GM19438 (cell line): ENCODE results near the gene TNFAIP1.

ENCODE experiments used
- ATAC-seq: cut with Tn5 transposase; IDR thresholded peaks from one replicate; pipeline ENCODE4 v1.9.1; 2021; ENCODE audit warnings: low read depth; ENCODE audit not compliant: unreplicated experiment

Gene TNFAIP1

GRCh38 chr17:28369684-28370034 is 34.1 kb downstream of the TNFAIP1 start:
- no peak for ATAC-seq

- no peak for ATAC-seq
Measured at GRCh38 chr17:28370035-28370743, 34.6 kb downstream of the TNFAIP1 start, which contains the start of gene VTN. VTN (minus strand) TSS chr17:28370307; CDS start chr17:28370203, 104 bp downstream.

DNA sequence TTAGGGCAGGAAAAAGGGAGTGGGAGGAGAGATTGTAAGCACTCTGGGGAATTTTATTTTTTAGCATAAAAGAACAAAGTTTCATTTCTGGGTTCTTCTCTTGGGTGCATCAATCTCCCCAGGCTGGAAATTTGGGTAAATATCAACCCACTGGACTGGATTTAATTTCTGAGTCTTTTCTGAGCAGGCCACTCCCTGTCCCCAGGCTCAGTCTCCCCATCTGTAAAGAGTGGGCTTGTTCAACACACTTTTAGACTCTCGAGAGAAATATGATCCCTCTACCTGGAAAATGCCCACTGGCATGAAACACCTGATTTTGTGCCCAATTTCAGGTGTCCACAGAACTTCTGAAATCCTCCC is 35.2 kb downstream of the TNFAIP1 start:
- no peak for ATAC-seq

DNA sequence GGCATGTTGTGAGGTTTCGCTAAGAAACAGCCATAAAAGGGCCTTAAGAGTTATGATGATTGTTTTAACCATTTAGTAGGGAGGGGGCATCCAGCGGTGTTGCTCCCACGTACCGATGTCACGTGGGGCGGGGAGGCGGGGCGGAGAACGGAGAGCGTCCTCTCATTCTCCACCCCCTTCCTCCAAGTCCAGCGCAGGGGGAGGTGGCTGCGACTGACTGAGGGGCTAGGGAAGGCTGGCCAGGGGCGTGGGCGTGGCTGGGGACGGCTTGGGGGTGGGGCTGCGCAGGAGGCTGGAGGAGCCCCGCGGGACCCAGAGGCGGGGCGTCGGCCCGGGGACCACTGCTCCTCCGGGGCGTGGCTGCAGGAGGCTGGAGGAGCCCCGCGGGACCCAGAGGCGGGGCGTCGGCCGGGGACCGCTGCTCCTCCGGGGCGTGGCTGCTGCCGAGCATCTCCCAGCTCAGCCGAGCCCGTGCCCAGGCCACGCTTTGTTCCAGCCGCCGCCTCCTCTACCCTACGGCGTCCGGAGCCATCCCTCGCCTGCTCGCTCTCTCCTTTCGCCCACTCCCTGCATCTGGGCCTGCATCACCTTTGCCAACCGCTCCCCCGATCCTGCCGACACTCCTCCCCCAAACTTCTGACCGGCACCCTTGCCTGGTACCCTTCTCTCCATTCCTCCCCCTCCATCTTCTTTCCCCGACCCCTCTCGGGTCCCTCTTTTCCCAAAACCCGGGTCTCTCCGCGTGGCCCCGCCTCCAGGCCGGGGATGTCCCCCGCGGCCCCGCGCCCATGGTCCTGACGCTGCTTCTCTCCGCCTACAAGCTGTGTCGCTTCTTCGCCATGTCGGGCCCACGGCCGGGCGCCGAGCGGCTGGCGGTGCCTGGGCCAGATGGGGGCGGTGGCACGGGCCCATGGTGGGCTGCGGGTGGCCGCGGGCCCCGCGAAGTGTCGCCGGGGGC is 36.0 kb downstream of the TNFAIP1 start, which contains the start of gene SARM1:
SARM1 (plus strand) TSS at position 450 of the 958 bp plus-strand sequence; CDS start at position 789, 339 bp downstream.
- ATAC-seq, result peak; percentile 65

DNA sequence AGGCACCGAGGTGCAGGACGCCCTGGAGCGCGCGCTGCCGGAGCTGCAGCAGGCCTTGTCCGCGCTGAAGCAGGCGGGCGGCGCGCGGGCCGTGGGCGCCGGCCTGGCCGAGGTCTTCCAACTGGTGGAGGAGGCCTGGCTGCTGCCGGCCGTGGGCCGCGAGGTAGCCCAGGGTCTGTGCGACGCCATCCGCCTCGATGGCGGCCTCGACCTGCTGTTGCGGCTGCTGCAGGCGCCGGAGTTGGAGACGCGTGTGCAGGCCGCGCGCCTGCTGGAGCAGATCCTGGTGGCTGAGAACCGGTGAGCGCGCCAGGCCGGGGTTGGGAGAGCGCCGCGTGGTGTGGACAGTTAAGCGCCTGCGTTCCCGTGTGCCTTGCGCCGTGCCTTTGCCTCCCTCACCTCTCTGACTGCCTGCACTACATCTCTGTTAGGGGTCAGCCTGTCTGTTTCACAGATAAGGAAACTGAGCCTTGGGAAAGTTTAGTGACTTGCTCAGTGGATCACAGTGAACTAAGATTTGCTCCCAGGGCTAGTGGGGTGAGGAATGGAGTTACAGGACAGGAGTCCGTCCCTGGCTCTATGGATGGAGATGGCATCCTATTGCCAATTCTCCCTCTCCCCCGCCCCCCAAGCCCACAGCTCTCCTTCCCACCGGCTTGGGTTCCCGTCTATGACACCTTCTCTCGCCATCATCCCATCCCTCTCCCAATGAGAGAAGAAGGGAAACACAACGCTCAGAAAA is 36.8 kb downstream of the TNFAIP1 start:
- ATAC-seq, result peak; percentile 23

DNA sequence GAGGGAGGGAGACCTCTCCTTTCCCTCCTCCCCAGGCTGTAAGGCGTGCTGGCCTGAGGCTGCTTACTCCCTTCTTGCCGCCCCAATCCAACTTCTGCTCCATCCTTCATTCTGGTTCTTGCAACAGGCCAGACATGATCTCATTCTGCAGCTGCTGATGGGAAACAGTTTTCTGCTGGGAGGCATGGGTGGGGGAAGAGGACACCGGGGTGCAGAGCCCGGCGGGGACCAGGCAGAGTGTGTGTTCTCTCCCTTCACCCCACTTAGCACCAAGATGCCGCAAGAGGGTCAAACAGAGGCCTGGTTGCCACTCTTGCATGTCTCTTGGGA is 37.3 kb downstream of the TNFAIP1 start:
- no peak for ATAC-seq

DNA sequence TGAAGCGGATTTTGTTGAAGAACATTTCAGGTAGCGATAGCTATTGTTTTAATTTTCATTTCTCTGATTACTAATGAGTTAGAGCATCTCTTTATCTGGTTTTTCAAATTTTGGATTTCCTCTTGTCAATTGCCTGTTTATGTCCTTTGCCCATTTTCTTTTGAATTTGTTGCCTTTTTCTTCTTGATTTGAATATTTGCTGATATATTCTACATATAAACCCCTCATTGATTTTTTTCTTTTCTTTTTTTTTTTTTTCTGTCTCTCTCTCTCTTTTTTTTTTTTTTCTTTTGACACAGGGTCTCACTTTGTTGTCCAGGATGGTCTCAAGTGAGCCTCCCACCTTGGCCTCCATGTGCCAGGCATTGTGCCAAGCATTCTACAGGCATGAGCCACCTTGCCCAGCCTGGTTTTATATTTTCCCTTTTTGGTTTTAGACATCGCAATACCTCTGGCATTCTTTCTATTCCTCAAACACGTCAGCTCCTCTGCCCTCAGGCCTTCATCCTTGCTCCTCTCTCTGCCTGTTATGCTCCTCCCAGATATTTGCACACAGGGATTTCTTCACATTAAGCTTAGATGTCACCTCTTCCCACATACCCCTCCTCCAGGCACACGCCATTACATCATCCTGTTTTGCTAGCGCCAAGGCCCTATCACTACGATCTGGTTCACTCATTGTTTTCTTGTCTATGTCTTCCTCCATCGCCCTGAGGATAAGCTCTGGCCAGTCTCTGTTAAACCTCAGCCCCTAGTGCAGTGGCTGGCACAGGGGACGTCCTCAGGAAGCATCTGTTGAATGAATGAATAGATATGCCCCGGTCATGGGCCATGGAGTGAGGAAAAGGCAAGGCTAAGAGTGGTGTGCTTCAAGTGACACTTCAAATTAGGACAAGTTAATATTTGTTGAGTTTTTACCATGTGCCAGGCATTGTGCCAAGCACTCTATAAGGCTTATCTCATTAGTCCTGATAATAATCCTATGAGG is 44.5 kb downstream of the TNFAIP1 start:
- ATAC-seq, result no peak

DNA sequence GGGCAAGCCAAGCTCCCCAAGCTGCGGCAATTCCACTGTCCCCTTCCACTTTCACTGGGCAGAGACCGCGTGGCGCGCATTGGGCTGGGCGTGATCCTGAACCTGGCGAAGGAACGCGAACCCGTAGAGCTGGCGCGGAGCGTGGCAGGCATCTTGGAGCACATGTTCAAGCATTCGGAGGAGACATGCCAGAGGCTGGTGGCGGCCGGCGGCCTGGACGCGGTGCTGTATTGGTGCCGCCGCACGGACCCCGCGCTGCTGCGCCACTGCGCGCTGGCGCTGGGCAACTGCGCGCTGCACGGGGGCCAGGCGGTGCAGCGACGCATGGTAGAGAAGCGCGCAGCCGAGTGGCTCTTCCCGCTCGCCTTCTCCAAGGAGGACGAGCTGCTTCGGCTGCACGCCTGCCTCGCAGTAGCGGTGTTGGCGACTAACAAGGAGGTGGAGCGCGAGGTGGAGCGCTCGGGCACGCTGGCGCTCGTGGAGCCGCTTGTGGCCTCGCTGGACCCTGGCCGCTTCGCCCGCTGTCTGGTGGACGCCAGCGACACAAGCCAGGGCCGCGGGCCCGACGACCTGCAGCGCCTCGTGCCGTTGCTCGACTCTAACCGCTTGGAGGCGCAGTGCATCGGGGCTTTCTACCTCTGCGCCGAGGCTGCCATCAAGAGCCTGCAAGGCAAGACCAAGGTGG is 45.7 kb downstream of the TNFAIP1 start:
- no peak for ATAC-seq

- no peak for ATAC-seq
Measured at GRCh38 chr17:28384281-28385036, 48.9 kb downstream of the TNFAIP1 start.

DNA sequence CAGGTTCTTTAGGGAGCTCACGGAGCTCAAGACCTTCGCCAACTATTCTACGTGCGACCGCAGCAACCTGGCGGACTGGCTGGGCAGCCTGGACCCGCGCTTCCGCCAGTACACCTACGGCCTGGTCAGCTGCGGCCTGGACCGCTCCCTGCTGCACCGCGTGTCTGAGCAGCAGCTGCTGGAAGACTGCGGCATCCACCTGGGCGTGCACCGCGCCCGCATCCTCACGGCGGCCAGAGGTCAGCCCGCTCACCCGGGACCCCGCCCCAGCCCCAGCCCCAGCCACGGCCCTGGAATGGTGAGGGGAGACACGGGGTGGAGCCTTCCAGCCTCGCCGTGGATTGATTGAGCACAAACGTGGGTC is 49.5 kb downstream of the TNFAIP1 start:
- ATAC-seq, result no peak

DNA sequence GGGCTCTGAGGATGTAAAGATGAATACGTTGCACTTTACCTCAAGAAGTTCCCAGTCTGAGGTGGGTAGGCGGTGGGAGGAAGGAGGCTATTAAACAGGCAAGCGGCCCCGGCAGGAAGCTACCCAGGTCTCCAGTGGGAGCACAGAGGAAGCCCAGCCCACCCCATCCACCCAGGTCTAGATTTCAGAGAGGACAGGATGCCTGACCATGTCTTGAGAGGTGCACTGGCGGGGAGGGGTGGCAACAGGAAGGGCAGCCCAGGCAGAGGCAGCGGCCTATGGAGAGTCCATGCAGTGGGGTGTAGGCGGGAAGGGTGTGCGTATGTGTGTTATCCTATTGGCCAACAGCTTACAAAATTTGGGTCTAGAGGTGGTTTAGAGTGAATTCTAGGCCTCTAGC is 49.8 kb downstream of the TNFAIP1 start:
- no peak for ATAC-seq

GRCh38 chr17:28386391-28386790 is 50.8 kb downstream of the TNFAIP1 start:
- ATAC-seq, result no peak

DNA sequence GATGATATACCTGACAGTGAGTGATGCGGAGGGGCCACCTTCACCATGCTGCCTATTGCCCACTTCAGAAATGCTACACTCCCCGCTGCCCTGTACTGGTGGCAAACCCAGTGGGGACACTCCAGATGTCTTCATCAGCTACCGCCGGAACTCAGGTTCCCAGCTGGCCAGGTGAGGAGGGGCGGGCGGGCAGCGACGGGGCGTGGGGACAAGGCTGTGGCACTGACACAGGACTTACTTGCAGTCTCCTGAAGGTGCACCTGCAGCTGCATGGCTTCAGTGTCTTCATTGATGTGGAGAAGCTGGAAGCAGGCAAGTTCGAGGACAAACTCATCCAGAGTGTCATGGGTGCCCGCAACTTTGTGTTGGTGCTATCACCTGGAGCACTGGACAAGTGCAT is 52.5 kb downstream of the TNFAIP1 start:
- no peak for ATAC-seq

DNA sequence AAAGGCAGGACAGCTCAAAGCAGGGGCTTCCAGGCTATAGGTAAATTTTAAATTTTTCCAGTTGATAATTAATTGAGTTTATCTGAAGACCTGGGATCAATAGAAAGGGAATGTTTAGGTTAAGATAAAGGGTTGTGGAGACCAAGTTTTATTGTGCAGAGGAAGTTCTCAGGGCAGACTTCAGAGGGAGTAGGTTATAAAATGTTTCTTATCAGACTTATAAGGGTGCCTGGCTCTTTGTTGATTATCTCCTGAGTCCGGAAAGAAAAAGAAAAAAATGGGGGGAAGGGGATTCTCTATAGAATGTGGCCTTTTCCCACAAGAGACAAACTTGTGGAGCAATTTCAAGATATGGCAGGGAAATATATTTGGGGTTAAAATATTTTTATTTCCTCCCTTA is 54.6 kb downstream of the TNFAIP1 start:
- ATAC-seq, result no peak

DNA sequence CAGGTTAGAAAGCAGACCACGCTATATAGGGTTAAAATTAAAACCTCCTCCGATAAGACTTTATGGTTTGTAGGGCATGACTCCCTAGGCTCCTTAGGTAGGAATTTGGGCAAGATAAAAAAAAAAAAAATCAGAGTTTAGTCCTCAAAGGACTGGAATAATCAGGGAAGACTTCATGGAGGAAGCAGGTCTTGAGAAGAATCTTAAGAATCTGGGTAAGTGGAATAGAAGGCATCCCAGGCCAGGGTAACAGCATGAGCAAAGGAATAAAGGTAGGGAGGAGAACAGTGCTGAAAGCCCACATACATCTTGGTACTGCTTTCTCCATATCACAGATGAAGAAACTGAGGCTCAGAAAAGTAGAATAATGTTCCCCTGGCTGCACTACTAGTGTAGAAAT is 55.0 kb downstream of the TNFAIP1 start:
- ATAC-seq, result no peak

DNA sequence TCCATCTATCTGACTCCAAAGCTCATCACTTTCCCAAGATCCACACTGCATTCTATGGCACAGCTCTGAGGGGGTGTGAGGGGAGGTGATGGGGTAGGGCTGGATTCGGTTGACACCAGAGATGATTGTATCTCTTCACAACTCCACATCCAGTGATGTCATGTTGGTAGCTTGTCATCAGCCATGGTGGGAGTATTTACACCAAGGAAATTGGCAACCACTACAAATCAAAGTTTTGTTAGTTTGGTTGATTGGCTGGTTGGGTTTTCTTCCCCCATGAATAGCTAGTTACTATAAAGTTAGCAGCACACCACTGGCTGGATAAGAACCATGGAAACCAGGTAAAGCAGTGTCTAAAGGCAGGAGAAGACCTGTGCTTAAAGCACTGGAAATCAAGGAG is 55.4 kb downstream of the TNFAIP1 start:
- ATAC-seq, result no peak

- no peak for ATAC-seq
Measured at GRCh38 chr17:28391401-28391800, 55.8 kb downstream of the TNFAIP1 start.

DNA sequence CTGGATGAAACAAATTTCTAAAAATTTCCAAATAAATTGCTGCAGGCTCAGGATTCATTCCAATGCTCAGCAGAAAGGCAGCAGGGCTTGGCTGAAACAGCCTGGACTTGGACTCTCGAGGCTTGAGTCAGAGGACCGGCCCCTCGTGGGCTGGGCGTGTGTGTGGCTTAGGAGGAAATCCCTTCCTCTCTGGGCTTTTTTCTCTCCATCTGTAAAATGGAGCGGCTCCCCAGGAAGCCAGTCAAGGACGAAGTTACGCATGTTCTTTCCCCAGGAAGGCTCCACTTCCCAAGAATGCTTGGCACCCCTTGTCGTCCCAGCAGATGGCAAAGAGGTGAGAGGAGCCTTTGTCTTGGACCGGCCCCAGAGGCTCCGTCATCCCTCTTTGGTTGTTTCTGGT is 56.9 kb downstream of the TNFAIP1 start:
- no peak for ATAC-seq
